ENCODE results near the gene CBX5. TPM values are rescaled to one million over a fixed set of nuclear protein-coding genes. Genes with fewer than 3 reads are reported as not detected.

The CBX5 gene
- polyA plus RNA-seq, 1 experiment = 14.3 TPM

- H3K36me3 ChIP-seq (ENCODE audit: control insufficient read depth, insufficient read depth, low read length) = no peaks in the 10 kb centered on the region
- DNase-seq (ENCODE audit: low read depth) = no peak
- ChIA-PET CTCF (interaction anchor here (0.6 to 5.9 kb wide), 6 partner anchors 15 to 186 kb away, joined by 3 to 73 read pairs (median 20); partner anchors contain the start of genes HOXC5 and HOXC8), POLR2A (no interaction called here)
- TF ChIP-seq CTCF (IDR thresholded peaks at IDR 0.05; ENCODE audit: insufficient read depth, low read depth, low read length) = no peak
- H3K4me3 ChIP-seq (ENCODE audit: low read depth, low read length) = no peak overlapping the region
- H3K27me3 ChIP-seq (ENCODE audit: control insufficient read depth, insufficient read depth, low read length) = peaks cover 6% of the 10 kb centered on the region
Observed at GRCh38 chr12:54193434-54193833, 86.5 kb downstream of the CBX5 start.

GRCh38 chr12:54191550-54192022 lies 88.3 kb downstream of the CBX5 start:
- DNase-seq (ENCODE audit: low read depth) = no peak
- peak; percentile 92 for TF ChIP-seq CTCF (IDR thresholded peaks at IDR 0.05; ENCODE audit: insufficient read depth, low read depth, low read length)

DNA sequence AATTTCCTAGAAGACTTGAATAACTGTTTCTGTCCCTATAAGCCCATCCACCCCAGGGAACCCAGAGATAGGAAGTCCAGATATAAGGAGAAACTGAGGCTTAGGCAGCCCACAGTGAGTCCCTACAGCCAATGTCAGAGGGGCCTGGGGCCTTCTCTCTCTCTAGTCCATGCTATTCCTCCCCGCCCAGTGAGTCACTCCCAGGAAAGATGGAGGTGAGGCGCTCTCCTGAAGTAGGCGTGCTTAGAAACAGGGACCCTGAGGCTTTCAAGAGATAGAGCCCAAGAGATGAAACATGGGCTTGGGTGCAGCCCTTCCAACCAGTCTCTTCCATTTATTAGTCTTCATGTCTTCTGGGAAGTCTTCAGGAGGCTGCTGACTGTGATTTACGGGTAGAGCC lies 88.8 kb downstream of the CBX5 start:
- no peak for TF ChIP-seq CTCF (IDR thresholded peaks at IDR 0.05; ENCODE audit: insufficient read depth, low read depth, low read length)
- ChIA-PET CTCF (interaction anchor here (1.0 to 5.9 kb wide), 26 partner anchors 11 to 209 kb away, joined by 3 to 73 read pairs (median 6); partner anchors contain the start of genes HOXC10, HOXC5, HOXC8 and HOXC9), POLR2A (interaction anchor here (1.0 kb wide), 1 partner anchor 182 kb away, joined by 8 read pairs; the partner anchor contains the start of gene HOXC8)
- no peak overlapping the region for H3K4me3 ChIP-seq (ENCODE audit: low read depth, low read length)
- DNase-seq (ENCODE audit: low read depth) = no peak
- peaks cover 6% of the 10 kb centered on the region for H3K27me3 ChIP-seq (ENCODE audit: control insufficient read depth, insufficient read depth, low read length)
- H3K36me3 ChIP-seq (ENCODE audit: control insufficient read depth, insufficient read depth, low read length) = no peaks in the 10 kb centered on the region

More at GRCh38 chr12:54191550-54192022, 88.3 kb downstream of the CBX5 start:
- ChIA-PET POLR2A (interaction anchor here (0.5 to 1.0 kb wide), 4 partner anchors 51 to 183 kb away, joined by 3 to 9 read pairs (median 8); partner anchors contain the start of gene HOXC8), CTCF (interaction anchor here (0.6 to 5.9 kb wide), 25 partner anchors 10 to 227 kb away, joined by 3 to 73 read pairs (median 4); partner anchors contain the start of genes HOXC10, HOXC5, HOXC8 and HOXC9)
- Histone ChIP-seq H3K4me3 (ENCODE audit: low read depth, low read length) (no peak overlapping the region), H3K27me3 (ENCODE audit: control insufficient read depth, insufficient read depth, low read length) (peaks cover 6% of the 10 kb centered on the region), H3K36me3 (ENCODE audit: control insufficient read depth, insufficient read depth, low read length) (no peaks in the 10 kb centered on the region)

GRCh38 chr12:54189198-54189539 lies 90.8 kb downstream of the CBX5 start:
- no peak for DNase-seq (ENCODE audit: low read depth)

More at GRCh38 chr12:54189198-54189539, 90.8 kb downstream of the CBX5 start:
- no peak overlapping the region for H3K4me3 ChIP-seq (ENCODE audit: low read depth, low read length)
- H3K27me3 ChIP-seq (ENCODE audit: control insufficient read depth, insufficient read depth, low read length) = peaks cover 4% of the 10 kb centered on the region
- TF ChIP-seq CTCF (IDR thresholded peaks at IDR 0.05; ENCODE audit: insufficient read depth, low read depth, low read length) = no peak
- ChIA-PET CTCF (interaction anchor here (0.9 to 5.9 kb wide), 9 partner anchors 12 to 204 kb away, joined by 3 to 73 read pairs (median 8); partner anchors contain the start of genes HOXC10, HOXC5 and HOXC9), POLR2A (interaction anchor here (0.5 to 0.6 kb wide), 2 partner anchors 50 to 189 kb away, joined by 4 to 8 read pairs; no protein-coding TSS in a partner anchor)
- no peaks in the 10 kb centered on the region for H3K36me3 ChIP-seq (ENCODE audit: control insufficient read depth, insufficient read depth, low read length)

Measured in BJ (cell line).